GM19023 (cell line): ENCODE results near the gene ADGRD1.

Experiments used
- ATAC-seq: cut with Tn5 transposase; IDR thresholded peaks from one replicate; pipeline ENCODE4 v1.9.1; 2021; ENCODE audit warnings: mild to moderate bottlenecking, moderate library complexity; ENCODE audit not compliant: unreplicated experiment

Gene ADGRD1

DNA sequence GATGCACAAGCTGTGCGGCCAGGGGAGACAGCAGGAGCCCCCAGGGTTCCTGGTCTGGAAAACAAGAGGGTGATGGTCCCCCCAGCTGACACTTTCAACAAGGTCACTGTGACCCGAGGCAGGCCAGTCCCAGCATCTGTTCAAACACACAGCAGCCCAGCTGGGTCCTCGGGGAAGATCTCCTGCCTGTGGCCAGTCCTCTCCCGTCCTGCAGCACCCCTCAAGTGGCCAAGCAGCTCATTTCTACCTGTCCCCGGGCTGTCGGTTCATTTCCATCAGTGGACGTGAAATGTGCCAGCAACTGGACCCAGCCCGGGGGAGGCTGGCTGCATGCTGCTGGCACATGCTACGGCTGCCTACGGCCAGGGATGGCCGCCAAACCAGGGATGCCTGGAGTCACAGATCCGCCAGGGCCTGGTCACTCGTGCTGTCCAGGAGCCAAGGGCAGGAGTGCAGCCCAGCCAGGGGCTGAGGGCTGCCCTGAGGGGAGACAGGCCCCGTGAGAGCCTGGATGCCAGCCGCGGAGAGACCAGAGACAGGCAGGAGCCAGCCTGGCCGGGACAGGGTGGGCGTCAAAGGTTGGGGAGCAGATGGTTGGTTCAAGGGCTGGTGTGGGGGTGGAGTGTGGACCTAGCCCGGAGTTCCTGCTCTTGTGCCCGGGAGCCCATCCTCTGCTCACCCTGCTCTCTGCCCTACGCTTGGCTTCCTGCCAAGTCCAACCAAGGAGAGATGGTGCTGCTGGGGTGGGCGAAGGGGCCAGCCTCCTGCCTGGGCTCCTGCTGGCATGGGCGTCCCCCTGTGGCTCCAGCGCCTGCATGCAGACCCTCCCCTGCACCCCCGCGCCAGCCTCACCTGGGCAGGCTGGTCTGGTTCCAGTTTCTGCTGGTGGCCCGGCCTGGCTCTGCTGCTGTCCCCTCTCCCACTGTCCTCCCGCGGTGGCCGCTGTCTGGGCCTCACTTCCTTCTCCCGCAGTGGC lies 143.8 kb downstream of the ADGRD1 start:
- ATAC-seq: no peak

- ATAC-seq: no peak
Measured at GRCh38 chr12:131098178-131098981, 144.7 kb downstream of the ADGRD1 start.

- ATAC-seq: no peak
Measured at GRCh38 chr12:131100031-131100674, 146.4 kb downstream of the ADGRD1 start.

DNA sequence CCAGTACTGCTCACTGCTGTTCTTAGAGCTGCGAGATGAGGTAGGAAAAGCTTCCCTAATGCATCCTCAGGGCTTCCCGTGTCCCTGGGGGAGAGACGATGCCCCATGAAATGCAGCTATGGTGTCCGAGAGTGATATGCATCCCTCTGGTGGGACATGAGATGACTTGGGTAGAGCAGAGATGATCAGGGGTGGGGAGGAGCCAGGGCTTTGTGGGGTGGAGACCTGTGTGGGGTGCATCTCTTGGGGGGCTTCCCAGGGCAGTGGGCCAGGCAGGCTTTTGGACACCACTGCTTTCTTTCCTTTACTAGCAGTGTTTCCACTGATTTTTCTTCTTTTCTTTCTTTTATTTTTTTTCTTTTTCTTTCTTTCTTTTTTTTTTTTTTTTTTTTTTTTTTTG lies 147.3 kb downstream of the ADGRD1 start:
- no peak for ATAC-seq

DNA sequence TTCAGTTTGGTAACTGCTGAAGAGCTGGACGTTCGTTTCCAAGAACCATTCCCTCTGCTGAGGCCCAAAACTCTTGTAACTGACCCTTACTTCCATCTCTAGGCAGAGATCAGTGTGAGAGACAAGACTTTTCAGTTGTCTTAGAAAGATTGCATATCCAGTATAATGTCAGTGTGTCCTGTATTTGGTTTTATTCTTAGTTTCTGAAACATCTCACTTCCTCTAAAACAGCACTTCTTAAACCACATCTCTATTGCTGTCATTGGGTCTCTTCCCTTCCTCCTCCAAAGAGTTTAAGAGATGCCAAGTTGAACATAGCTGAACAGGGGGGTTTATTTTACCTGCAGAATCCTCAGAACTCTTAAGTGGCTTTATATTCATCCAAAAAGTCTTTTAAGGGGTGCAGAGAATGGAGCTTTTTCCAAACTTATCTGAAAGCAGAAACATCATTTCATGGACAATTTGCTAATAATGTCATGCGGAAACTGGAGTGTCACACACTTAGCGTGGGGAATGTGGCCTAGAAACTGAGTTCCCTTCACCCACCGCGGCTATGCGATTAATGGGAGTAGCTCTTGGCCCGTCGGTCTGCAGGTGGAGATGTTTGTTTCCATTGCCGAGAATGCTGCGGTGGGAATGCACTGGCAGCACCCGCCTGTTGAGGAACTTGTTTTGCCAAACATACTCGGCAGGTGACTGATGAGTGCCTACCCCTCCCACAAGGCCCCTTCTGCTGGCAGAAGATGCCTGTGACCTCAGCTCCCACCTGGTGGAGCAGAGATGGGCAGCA lies 148.2 kb downstream of the ADGRD1 start:
- peak; percentile 47 for ATAC-seq

DNA sequence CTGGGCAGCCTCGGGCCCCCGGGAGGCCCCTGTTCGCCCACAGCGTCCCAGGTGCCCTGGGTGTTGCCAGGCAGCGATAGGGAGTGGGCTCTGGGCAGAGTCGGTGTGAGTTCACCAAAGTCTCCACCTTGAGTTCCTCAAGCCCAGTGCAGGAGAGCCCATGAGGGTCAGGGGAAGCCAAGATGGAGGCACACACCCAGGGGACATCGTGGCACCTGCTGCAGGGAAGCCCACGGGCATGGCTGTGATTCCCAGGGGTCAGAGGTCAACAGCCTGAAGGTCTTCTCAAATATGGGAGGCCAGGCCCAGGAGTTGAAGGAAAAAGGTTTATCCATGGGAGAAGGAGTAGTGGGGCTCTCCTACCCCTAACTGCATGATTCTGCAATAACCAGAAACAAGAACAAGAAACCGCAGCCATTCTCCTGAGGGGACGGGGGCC lies 148.8 kb downstream of the ADGRD1 start:
- no peak for ATAC-seq

GRCh38 chr12:131102991-131103668 lies 149.4 kb downstream of the ADGRD1 start:
- ATAC-seq: peak; percentile 35

- ATAC-seq: no peak
Measured at GRCh38 chr12:131103669-131104462, 150.2 kb downstream of the ADGRD1 start.

DNA sequence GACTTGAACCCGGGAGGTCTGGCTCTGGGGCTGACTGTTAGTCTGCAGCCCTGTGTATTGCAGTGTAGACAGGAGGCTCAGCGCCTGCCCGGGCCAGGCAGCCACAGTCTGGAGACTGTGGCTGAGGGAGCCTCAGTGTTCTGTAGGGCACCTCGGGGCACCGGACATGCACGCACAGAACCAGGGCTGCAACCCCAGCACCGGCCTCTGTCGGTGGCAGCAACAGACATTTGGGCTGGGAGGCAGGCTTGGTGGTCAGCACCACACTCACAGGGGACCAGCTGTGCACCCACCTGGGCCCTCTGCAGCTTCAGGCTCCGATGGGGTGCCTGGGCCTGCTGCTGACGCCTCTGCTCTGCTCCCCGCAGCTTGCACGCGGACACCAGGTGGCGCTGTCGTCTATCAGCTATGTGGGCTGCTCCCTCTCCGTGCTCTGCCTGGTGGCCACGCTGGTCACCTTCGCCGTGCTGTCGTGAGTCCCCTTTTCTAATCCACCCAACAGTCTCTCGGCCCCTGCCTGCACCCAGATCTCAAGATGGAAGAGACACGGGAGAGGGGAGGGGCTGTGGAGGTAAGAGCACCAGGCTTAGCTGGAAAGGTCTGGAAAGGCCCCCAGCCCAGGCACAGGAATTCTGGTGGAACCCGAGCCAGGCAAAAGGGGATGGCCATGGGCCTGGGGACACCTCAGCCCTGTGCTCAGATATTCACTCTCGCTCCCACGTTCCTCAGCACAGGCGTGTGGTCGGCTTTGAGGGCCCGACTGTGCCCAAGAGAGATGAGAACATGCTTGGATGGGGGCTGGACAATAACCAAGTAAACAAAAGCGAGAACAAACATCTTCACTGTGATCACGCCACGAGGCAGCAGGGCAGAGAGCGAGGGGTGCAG lies 151.0 kb downstream of the ADGRD1 start:
- peak; percentile 68 for ATAC-seq

- ATAC-seq: no peak
Measured at GRCh38 chr12:131105351-131105735, 151.6 kb downstream of the ADGRD1 start.

GRCh38 chr12:131105736-131106348 lies 152.1 kb downstream of the ADGRD1 start:
- no peak for ATAC-seq

- no peak for ATAC-seq
Measured at GRCh38 chr12:131106349-131106941, 152.7 kb downstream of the ADGRD1 start.

- ATAC-seq: no peak
Measured at GRCh38 chr12:131108177-131108955, 154.7 kb downstream of the ADGRD1 start.

DNA sequence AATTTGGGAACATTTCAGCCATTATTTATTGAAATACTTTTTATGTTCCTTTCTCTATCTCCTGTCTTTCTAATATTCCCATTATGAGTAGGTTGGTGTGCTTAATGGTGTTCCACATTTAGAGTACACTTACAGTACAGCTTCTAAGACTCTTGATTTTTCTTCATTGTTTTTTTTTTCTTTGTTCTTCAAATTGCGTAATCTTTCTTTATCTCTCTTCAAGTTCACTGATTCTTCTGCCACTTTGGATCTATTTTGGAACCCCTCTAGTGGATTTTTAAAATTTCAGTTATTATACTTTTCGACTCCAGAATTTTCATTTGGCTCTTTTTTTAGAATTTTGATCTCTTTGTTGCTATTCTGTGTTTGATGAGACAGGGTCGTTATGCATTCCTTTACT lies 157.7 kb downstream of the ADGRD1 start:
- no peak for ATAC-seq

DNA sequence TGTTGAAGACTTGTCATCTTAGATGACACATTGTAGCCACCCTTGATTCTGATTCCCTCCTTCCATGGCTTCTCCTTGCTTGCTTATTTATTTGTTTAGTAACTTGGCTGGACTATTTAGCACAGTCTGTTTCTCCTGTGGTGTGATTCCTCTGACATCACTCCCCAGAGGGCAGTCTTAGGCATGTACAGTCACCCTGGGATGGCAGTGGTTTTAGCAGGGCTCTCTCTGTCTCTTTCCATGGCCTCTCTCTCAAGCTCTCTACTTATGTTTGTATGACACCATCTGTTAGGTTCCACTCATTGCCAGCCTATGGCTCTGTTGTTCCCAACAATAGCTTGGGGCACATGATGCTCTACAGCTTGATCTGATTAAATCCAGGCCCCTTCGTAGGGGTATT lies 158.3 kb downstream of the ADGRD1 start:
- ATAC-seq: no peak

DNA sequence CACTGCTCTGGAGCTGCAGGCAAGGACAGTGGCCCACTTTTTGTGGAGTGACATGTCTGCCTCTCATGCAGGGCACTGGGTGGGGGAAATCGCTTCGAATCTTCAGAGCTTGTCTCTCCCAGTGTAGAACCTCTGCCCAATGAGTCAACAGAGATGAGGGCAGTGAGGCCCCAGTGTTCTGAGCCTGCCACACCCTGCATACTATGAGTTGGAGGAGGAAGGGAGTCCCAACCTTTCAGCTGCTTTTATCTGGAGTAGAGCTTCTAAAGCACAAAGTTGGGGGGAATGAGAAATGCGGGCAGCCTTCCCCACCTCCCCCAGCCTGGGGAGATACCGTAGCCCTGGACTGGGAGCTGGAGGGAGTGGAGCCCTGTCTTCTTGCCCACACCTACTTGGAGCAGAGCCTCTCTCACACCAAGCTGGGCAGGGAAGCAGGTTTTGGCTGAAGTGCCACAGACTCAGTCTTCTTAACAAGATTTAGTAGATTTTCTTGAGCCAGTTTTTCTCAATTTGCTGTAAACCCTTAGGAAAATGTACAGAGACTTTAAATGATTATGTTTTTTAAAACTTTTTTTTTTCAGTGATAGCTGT lies 159.1 kb downstream of the ADGRD1 start:
- no peak for ATAC-seq
